HEK293T (cell line): ENCODE results near the gene MAPK8IP3.

ENCODE experiments used
- BHLHE40 ChIP-seq: fragments of 450-650 bp; IDR thresholded peaks from 2 replicates; pipeline ENCODE4 v1.6.1; 2016; ENCODE audit warnings: mild to moderate bottlenecking, moderate library complexity, borderline replicate concordance
- CTBP1 ChIP-seq: fragments of 450-650 bp; IDR thresholded peaks from 2 replicates; pipeline ENCODE4 v1.6.1; 2016; ENCODE audit warnings: borderline replicate concordance
- FOXA1 ChIP-seq: fragments of 450-650 bp; IDR thresholded peaks from 2 replicates; pipeline ENCODE4 v1.6.1; 2016; ENCODE audit warnings: mild to moderate bottlenecking
- FOXM1 ChIP-seq: fragments of 450-650 bp; IDR thresholded peaks from 2 replicates; pipeline ENCODE4 v1.6.1; 2017; ENCODE audit warnings: mild to moderate bottlenecking, borderline replicate concordance
- LEF1 ChIP-seq: fragments of 450-650 bp; IDR thresholded peaks from 2 replicates; pipeline ENCODE4 v1.6.1; 2017; ENCODE audit warnings: mild to moderate bottlenecking, borderline replicate concordance
- NFRKB ChIP-seq: fragments of 450-650 bp; IDR thresholded peaks from 2 replicates; pipeline ENCODE4 v1.6.1; 2016; ENCODE audit warnings: mild to moderate bottlenecking, moderate library complexity
- SP1 ChIP-seq: fragments of 450-650 bp; IDR thresholded peaks from 2 replicates; pipeline ENCODE4 v1.6.1; 2017
- SUZ12 ChIP-seq: fragments of 450-650 bp; IDR thresholded peaks from 2 replicates; pipeline ENCODE4 v1.6.1; 2016; ENCODE audit warnings: mild to moderate bottlenecking
- TARDBP ChIP-seq: fragments of 450-650 bp; IDR thresholded peaks from 2 replicates; pipeline ENCODE4 v1.6.1; 2016

DNA sequence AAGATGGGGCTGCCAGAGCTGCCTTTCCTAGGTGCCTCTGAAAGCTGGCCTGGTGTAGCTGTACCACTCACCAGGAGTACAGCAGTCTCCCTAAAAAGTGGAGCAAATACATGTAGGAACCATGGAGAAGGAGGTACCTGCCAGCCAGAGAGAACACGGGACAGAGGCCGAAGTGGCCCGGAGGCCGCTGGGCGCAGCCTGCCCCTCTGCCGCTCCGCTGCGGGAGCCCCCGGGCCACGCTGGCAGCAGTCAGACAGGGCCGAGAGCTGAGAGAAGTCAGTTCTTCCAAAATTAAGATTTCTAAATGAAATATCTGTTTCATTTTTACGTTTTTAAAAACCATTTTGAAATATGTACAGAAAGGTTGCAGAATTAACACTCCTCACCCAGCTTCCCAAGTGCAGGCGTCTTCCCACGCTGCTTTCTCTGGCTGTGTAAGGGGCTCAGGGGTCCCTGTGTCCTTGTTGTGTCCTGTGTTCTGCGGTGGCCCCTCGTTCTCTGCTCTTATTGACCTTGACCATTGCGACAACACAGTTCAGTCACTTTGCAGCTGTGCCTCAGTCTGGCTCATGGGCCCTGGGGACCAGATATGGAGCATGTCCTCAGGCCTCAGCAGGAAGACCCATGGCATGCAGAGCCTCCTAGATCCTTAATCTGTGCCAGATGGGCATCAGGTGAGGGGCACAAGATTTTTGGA, 5.0 kb downstream of the MAPK8IP3 start:
- TF ChIP-seq NFRKB: no peak
- TF ChIP-seq CTBP1: no peak
- no peak for TF ChIP-seq TARDBP
- no peak for TF ChIP-seq LEF1
- no peak for TF ChIP-seq FOXA1
- no peak for TF ChIP-seq FOXM1
- no peak for TF ChIP-seq SUZ12
- no peak for TF ChIP-seq SP1
- no peak for TF ChIP-seq BHLHE40
